ES-I3 (cell line): Measurements from ENCODE around the gene GPA33.
A peak's percentile ranks its signal among the peaks of the same experiment; 100 is the strongest.

ENCODE experiments used
- H3K36me3 ChIP-seq: 2 replicates; pipeline ENCODE4 v1.6.1; 2013; ENCODE audit warnings: mild to moderate bottlenecking, low read length, control low read depth, moderate library complexity; ENCODE audit not compliant: insufficient read depth
- H3K4me1 ChIP-seq: 2 replicates; pipeline ENCODE4 v1.6.1; 2013; ENCODE audit warnings: mild to moderate bottlenecking, control low read depth, low read length; ENCODE audit not compliant: insufficient read depth
- H3K9ac ChIP-seq: 2 replicates; pipeline ENCODE4 v1.6.1; 2013; ENCODE audit warnings: low read depth, mild to moderate bottlenecking, low read length, moderate library complexity
- H3K9me3 ChIP-seq: 2 replicates; pipeline ENCODE4 v1.6.1; 2013; ENCODE audit warnings: mild to moderate bottlenecking, low read length, moderate library complexity; ENCODE audit not compliant: control insufficient read depth, insufficient read depth

Gene GPA33

GRCh38 chr1:167126317-167126716 lies 36.1 kb upstream of the GPA33 start:
- H3K9me3 ChIP-seq: no peaks in the 10 kb centered on the region
- H3K4me1 ChIP-seq: peaks cover 8% of the 10 kb centered on the region
- H3K9ac ChIP-seq: no peak overlapping the region
- no peaks in the 10 kb centered on the region for H3K36me3 ChIP-seq

- H3K4me1 ChIP-seq: peaks cover 19% of the 10 kb centered on the region
- H3K36me3 ChIP-seq: no peaks in the 10 kb centered on the region
- H3K9me3 ChIP-seq: no peaks in the 10 kb centered on the region
- H3K9ac ChIP-seq: no peak overlapping the region
These were observed 32.4 kb upstream of the GPA33 start for GRCh38 chr1:167122568-167122967.

- Histone ChIP-seq H3K4me1 (peaks cover 19% of the 10 kb centered on the region), H3K36me3 (no peaks in the 10 kb centered on the region), H3K9ac (peak overlapping the region; percentile 57; the same call in 1 of the 2 replicates), H3K9me3 (no peaks in the 10 kb centered on the region)
These were observed 31.9 kb upstream of the GPA33 start for GRCh38 chr1:167122121-167122480.

- no peaks in the 10 kb centered on the region for H3K36me3 ChIP-seq
- H3K9me3 ChIP-seq: no peaks in the 10 kb centered on the region
- peak overlapping the region; percentile 57; the same call in 1 of the 2 replicates for H3K9ac ChIP-seq
- H3K4me1 ChIP-seq: peaks cover 19% of the 10 kb centered on the region
These were observed 31.4 kb upstream of the GPA33 start for GRCh38 chr1:167121375-167122120.

GRCh38 chr1:167120899-167121298 lies 30.7 kb upstream of the GPA33 start:
- H3K9me3 ChIP-seq: no peaks in the 10 kb centered on the region
- H3K36me3 ChIP-seq: no peaks in the 10 kb centered on the region
- H3K9ac ChIP-seq: peak overlapping the region; percentile 57; the same call in 1 of the 2 replicates
- peaks cover 19% of the 10 kb centered on the region for H3K4me1 ChIP-seq

- no peak overlapping the region for H3K9ac ChIP-seq
- H3K36me3 ChIP-seq: no peaks in the 10 kb centered on the region
- H3K4me1 ChIP-seq: peaks cover 19% of the 10 kb centered on the region
- H3K9me3 ChIP-seq: no peaks in the 10 kb centered on the region
These were observed 29.5 kb upstream of the GPA33 start for GRCh38 chr1:167119696-167120095.

GRCh38 chr1:167118188-167118587 lies 28.0 kb upstream of the GPA33 start:
- no peaks in the 10 kb centered on the region for H3K9me3 ChIP-seq
- H3K4me1 ChIP-seq: peaks cover 19% of the 10 kb centered on the region
- no peak overlapping the region for H3K9ac ChIP-seq
- no peaks in the 10 kb centered on the region for H3K36me3 ChIP-seq

- Histone ChIP-seq H3K9ac (no peak overlapping the region), H3K4me1 (peaks cover 15% of the 10 kb centered on the region), H3K9me3 (no peaks in the 10 kb centered on the region), H3K36me3 (no peaks in the 10 kb centered on the region)
These were observed 27.0 kb upstream of the GPA33 start for GRCh38 chr1:167117225-167117624.

- no peak overlapping the region for H3K9ac ChIP-seq
- H3K9me3 ChIP-seq: no peaks in the 10 kb centered on the region
- no peaks in the 10 kb centered on the region for H3K36me3 ChIP-seq
- peaks cover 11% of the 10 kb centered on the region; the same call in 1 of the 2 replicates for H3K4me1 ChIP-seq
These were observed 26.0 kb upstream of the GPA33 start for GRCh38 chr1:167116174-167116573.

GRCh38 chr1:167115655-167116054 lies 25.5 kb upstream of the GPA33 start:
- no peaks in the 10 kb centered on the region for H3K9me3 ChIP-seq
- H3K4me1 ChIP-seq: peaks cover 11% of the 10 kb centered on the region; the same call in 1 of the 2 replicates
- H3K9ac ChIP-seq: no peak overlapping the region
- no peaks in the 10 kb centered on the region for H3K36me3 ChIP-seq

GRCh38 chr1:167114725-167115124 lies 24.5 kb upstream of the GPA33 start:
- Histone ChIP-seq H3K9me3 (no peaks in the 10 kb centered on the region), H3K4me1 (peaks cover 7% of the 10 kb centered on the region; the same call in 1 of the 2 replicates), H3K9ac (no peak overlapping the region), H3K36me3 (no peaks in the 10 kb centered on the region)

- no peaks in the 10 kb centered on the region for H3K9me3 ChIP-seq
- H3K36me3 ChIP-seq: no peaks in the 10 kb centered on the region
- peaks cover 7% of the 10 kb centered on the region; the same call in 1 of the 2 replicates for H3K4me1 ChIP-seq
- no peak overlapping the region for H3K9ac ChIP-seq
These were observed 21.9 kb upstream of the GPA33 start for GRCh38 chr1:167111868-167112709.

- Histone ChIP-seq H3K36me3 (no peaks in the 10 kb centered on the region), H3K9ac (no peak overlapping the region), H3K9me3 (no peaks in the 10 kb centered on the region), H3K4me1 (peaks cover 11% of the 10 kb centered on the region)
These were observed 20.4 kb upstream of the GPA33 start for GRCh38 chr1:167110586-167110985.

GRCh38 chr1:167109125-167109524 lies 18.9 kb upstream of the GPA33 start:
- Histone ChIP-seq H3K9me3 (no peaks in the 10 kb centered on the region), H3K36me3 (no peaks in the 10 kb centered on the region), H3K4me1 (peaks cover 26% of the 10 kb centered on the region), H3K9ac (no peak overlapping the region)

GRCh38 chr1:167107456-167107855 lies 17.3 kb upstream of the GPA33 start:
- H3K4me1 ChIP-seq: peaks cover 34% of the 10 kb centered on the region
- H3K9ac ChIP-seq: no peak overlapping the region
- no peaks in the 10 kb centered on the region for H3K36me3 ChIP-seq
- H3K9me3 ChIP-seq: no peaks in the 10 kb centered on the region
